Endothelial cell of umbilical vein (primary cell): ENCODE measurements around the gene RPUSD4.

Experiments used
- EZH2 ChIP-seq: IDR thresholded peaks from 2 replicates; pipeline ENCODE4 v1.6.1; 2012; ENCODE audit warnings: borderline replicate concordance, low read depth, mild to moderate bottlenecking, moderate library complexity, low read length, inconsistent platforms; ENCODE audit not compliant: severe bottlenecking
- MYC ChIP-seq: IDR thresholded peaks from one replicate; pipeline ENCODE4 v1.6.1; 2011; ENCODE audit warnings: mild to moderate bottlenecking, low read depth, low read length
- POLR2AphosphoS5 ChIP-seq: IDR thresholded peaks from 2 replicates; pipeline ENCODE4 v1.6.1; 2012; ENCODE audit warnings: low read depth, mild to moderate bottlenecking, control low read depth, low read length, moderate library complexity; ENCODE audit not compliant: insufficient read depth
- TF ChIP-seq, protein P1 (sequence below), 2 donors: IDR thresholded peaks; 1 replicate in 1 of 2; 2 replicates in 1 of 2; pipeline ENCODE4 v1.5.1; 2011; ENCODE audit warnings: low read length in 2 of 2, mild to moderate bottlenecking in 2 of 2, moderate library complexity in 2 of 2, control low read depth in 1 of 2, inconsistent platforms in 1 of 2, low read depth in 1 of 2; ENCODE audit not compliant: insufficient read depth in 1 of 2; ENCODE audit errors: extremely low read depth in 1 of 2

DNA sequence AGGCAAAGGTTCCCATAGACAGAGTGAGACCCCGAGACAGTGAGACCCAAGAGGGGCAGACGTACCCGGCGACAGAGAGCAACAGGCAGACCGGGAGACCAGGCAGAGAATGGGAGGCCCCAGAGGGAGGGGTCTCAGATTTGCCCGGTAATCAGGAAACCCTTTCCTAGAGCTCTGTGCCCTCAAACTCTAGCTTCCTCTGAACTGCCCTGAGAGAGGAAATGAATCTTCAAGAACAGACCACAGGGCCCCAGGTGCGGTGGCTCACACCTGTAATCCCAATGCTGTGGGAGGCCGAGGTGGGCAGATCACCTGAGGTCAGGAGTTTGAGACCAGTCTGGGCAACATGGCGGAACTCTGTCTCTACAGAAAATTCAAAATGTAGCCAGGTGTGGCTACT lies 47.7 kb downstream of the RPUSD4 start:
- TF ChIP-seq, protein P1, sequence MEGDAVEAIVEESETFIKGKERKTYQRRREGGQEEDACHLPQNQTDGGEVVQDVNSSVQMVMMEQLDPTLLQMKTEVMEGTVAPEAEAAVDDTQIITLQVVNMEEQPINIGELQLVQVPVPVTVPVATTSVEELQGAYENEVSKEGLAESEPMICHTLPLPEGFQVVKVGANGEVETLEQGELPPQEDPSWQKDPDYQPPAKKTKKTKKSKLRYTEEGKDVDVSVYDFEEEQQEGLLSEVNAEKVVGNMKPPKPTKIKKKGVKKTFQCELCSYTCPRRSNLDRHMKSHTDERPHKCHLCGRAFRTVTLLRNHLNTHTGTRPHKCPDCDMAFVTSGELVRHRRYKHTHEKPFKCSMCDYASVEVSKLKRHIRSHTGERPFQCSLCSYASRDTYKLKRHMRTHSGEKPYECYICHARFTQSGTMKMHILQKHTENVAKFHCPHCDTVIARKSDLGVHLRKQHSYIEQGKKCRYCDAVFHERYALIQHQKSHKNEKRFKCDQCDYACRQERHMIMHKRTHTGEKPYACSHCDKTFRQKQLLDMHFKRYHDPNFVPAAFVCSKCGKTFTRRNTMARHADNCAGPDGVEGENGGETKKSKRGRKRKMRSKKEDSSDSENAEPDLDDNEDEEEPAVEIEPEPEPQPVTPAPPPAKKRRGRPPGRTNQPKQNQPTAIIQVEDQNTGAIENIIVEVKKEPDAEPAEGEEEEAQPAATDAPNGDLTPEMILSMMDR (IDR thresholded peaks at IDR 0.05; ENCODE audit: extremely low read depth in 1 of 2, insufficient read depth in 1 of 2, low read depth in 1 of 2, low read length in 2 of 2) = no peak
- TF ChIP-seq EZH2 = no peak
- no peak for TF ChIP-seq MYC
- no peak for TF ChIP-seq POLR2AphosphoS5
